Ovary (tissue), 9 donors: ENCODE results near the gene PBLD. TPM values are rescaled to one million over a fixed set of nuclear protein-coding genes. Genes with fewer than 3 reads are reported as not detected.

Experiments used
- DNase-seq, 5 donors: peaks; one replicate each; pipeline ENCODE4 v3.0.0-alpha.2; 2019 to 2020
- H3K27ac ChIP-seq, 2 donors: fragments of 200-600 bp; one replicate each; pipeline versions ENCODE4 v1.5.1 to v1.8.0; 2019 to 2022
- H3K27me3 ChIP-seq: fragments of 200-600 bp; one replicate; pipeline ENCODE4 v1.8.0; 2022
- H3K36me3 ChIP-seq: fragments of 200-600 bp; sonication (generic); one replicate; pipeline ENCODE4 v1.5.1; 2019
- H3K4me1 ChIP-seq: one replicate; pipeline ENCODE4 v1.8.1; 2013; ENCODE audit warnings: mild to moderate bottlenecking, moderate library complexity; ENCODE audit not compliant: insufficient read depth
- H3K4me3 ChIP-seq: fragments of 200-600 bp; sonication (generic); one replicate; pipeline ENCODE4 v1.5.1; 2017
- H3K9me3 ChIP-seq, 2 donors: fragments of 200-600 bp in 1 of 2; sonication (generic) in 1 of 2; one replicate each; pipeline versions ENCODE4 v1.5.1 to v1.8.1; 2013 to 2019; ENCODE audit warnings: mild to moderate bottlenecking in 1 of 2, moderate library complexity in 1 of 2
- EP300 ChIP-seq: sonication (generic); formaldehyde crosslinking; IDR thresholded peaks from one replicate; pipeline ENCODE4 v1.6.1; 2017; ENCODE audit warnings: antibody characterized with exemption
- POLR2A ChIP-seq: fragments of 450-650 bp; IDR thresholded peaks from one replicate; pipeline ENCODE4 v1.6.1; 2017; ENCODE audit warnings: antibody characterized with exemption, mild to moderate bottlenecking, moderate library complexity
- WGBS, 3 donors: extraction: QIAGEN DNeasy Blood & Tissue Kit in 1 of 3; methylation state at CpG; one replicate each; pipeline versions ENCODE4 v1.1.5 to v1.1.7; 2013 to 2017; 5-methylcytosine and 5-hydroxymethylcytosine counted together
- intact Hi-C, 4 donors: fragments of 100-400 bp; cut with DNase I; formaldehyde crosslinking; loops; one replicate each; pipeline versions ENCODE4 v1.11.0 to v1.15.1; 2022 to 2023
- polyA plus RNA-seq, 2 donors: library from polyadenylated mRNA; stranded (reverse); fragments of 200-250 nt in 1 of 2; fragments of 350-450 nt in 1 of 2; fragmentation: Illumina TruSeq in 1 of 2; extraction: RNeasy Lipid Tissue Mini Kit (QIAGEN cat#74804) in 1 of 2; gene quantifications; one replicate each; pipeline ENCODE4 v1.2.3, GENCODE V29; 2013 to 2014
- total RNA-seq, 7 donors: library from RNA; depleted of rRNA in 2 of 7; stranded (reverse); fragments of >200 nt in 2 of 7; fragmentation: NEBNext Ultra II Directional in 3 of 7; extraction: Animal tissue kit (Norgen Biotek cat#: 25700) in 3 of 7; gene quantifications; one replicate each; pipeline versions ENCODE4 v1.1.0 to v1.2.4, GENCODE V29; 2016 to 2023
- TF ChIP-seq, protein P1 (sequence below), 3 donors: fragments of 450-650 bp in 2 of 3; fragments of 200-600 bp in 1 of 3; IDR thresholded peaks; one replicate each; pipeline versions ENCODE4 v1.5.1 to v1.8.0; 2016 to 2022; ENCODE audit warnings: antibody characterized with exemption in 3 of 3, mild to moderate bottlenecking in 1 of 3
- donor health status: DM: no; HTN: no; CAD: no; lungs with moderate emphysema.
- donor health status: DM: no; HTN: no; CAD: no.
- donor health status: Bipolar disorder and iron deficiency.
- donor health status: DM: yes; HTN: yes; CAD: no.
- donor health status: DM: no; HTN: no; CAD: no.
- donor health status: DM: yes; HTN: yes; CAD: no.

PBLD gene
- total and polyA plus RNA-seq, 9 donors = 2.5 to 7.8 (median 3.0) TPM

DNA sequence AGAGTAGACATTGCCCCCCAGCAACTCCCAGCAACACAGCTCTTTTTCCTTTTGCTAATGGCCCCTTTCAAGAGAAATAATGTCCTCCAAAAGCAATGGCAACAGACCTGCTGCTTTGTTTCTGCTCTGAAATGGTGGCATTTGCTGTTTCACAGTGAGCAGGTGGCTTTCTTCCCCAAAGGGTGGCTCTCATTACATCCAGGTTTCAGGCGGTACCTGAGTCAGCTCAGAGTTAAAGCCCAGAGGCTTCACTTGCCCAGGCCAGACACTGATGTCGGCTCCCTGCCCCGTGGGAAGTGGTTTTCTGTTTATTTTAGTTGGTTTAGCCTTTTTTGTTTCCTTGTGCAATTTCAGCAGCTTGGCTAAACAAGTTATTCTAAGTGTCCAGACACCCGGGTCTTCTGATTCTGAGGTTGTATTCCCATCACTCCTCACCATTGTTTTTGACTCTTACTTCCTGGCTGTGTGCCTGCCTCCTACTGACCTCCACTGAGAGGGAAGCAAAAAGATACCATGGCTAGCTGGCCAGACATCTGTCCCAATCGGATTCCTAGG is 93.1 kb downstream of the PBLD start:
- Histone ChIP-seq H3K9me3 (no peaks in the 10 kb centered on the region), H3K27me3 (no peaks in the 10 kb centered on the region), H3K4me1 (no peaks in the 10 kb centered on the region), H3K36me3 (no peaks in the 10 kb centered on the region), H3K4me3 (no peak overlapping the region), H3K27ac (no peak overlapping the region)
- no peak for DNase-seq
- TF ChIP-seq EP300 = no peak
- TF ChIP-seq, protein P1, sequence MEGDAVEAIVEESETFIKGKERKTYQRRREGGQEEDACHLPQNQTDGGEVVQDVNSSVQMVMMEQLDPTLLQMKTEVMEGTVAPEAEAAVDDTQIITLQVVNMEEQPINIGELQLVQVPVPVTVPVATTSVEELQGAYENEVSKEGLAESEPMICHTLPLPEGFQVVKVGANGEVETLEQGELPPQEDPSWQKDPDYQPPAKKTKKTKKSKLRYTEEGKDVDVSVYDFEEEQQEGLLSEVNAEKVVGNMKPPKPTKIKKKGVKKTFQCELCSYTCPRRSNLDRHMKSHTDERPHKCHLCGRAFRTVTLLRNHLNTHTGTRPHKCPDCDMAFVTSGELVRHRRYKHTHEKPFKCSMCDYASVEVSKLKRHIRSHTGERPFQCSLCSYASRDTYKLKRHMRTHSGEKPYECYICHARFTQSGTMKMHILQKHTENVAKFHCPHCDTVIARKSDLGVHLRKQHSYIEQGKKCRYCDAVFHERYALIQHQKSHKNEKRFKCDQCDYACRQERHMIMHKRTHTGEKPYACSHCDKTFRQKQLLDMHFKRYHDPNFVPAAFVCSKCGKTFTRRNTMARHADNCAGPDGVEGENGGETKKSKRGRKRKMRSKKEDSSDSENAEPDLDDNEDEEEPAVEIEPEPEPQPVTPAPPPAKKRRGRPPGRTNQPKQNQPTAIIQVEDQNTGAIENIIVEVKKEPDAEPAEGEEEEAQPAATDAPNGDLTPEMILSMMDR (IDR thresholded peaks at IDR 0.05) = no peak
- TF ChIP-seq POLR2A = no peak
- WGBS, 3 donors = 47 to 64% (median 51%) methylated on average over 5 of the region's 5 CpGs
- intact Hi-C loops = no loop called here

- WGBS, 3 donors = 90 to 93% (median 91%) methylated on average over 5 of the region's 5 CpGs
- H3K9me3 ChIP-seq = no peaks in the 10 kb centered on the region
- H3K4me3 ChIP-seq = no peak overlapping the region
- TF ChIP-seq, protein P1 (IDR thresholded peaks at IDR 0.05) = no peak
- TF ChIP-seq POLR2A (no peak), EP300 (no peak)
- H3K4me1 ChIP-seq = no peaks in the 10 kb centered on the region
- intact Hi-C loops = no loop called here
- no peak for DNase-seq
- H3K27ac ChIP-seq = no peak overlapping the region
- no peaks in the 10 kb centered on the region for H3K27me3 ChIP-seq
- H3K36me3 ChIP-seq = no peaks in the 10 kb centered on the region
Observed at GRCh38 chr10:68239069-68239468, 93.7 kb downstream of the PBLD start.

DNA sequence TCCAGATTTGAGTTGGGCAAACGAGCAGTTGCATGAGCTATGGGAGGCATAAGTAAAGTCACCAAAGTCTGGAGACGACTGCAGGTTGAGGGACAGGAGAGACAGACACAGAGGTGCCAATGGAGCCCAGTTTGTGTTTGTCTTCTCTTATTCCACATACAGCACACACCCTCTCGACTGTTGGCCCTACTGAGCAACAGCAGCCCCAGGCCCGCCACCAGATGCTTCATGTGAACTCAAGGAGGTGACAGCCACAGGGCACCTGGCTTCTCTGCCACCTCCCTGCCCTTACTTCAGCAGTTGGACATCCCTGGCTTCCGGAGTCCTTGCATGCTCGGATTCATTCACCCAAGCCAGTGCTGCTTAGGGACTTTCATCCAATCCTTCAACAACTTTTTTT is 94.4 kb downstream of the PBLD start:
- Histone ChIP-seq H3K9me3 (no peaks in the 10 kb centered on the region), H3K4me3 (no peak overlapping the region), H3K27ac (no peak overlapping the region), H3K4me1 (no peaks in the 10 kb centered on the region), H3K36me3 (no peaks in the 10 kb centered on the region), H3K27me3 (no peaks in the 10 kb centered on the region)
- TF ChIP-seq EP300 (no peak), POLR2A (no peak)
- TF ChIP-seq, protein P1 (IDR thresholded peaks at IDR 0.05) = no peak
- 89 to 93% (median 93%) methylated on average over 6 of the region's 6 CpGs for WGBS, 3 donors
- intact Hi-C loops = no loop called here
- no peak for DNase-seq

GRCh38 chr10:68237173-68237572 is 95.6 kb downstream of the PBLD start:
- no peak for TF ChIP-seq POLR2A
- TF ChIP-seq EP300 = no peak
- TF ChIP-seq, protein P1 (IDR thresholded peaks at IDR 0.05) = no peak
- H3K27me3 ChIP-seq = no peaks in the 10 kb centered on the region
- intact Hi-C loops = no loop called here
- H3K27ac ChIP-seq = no peak overlapping the region
- DNase-seq = no peak
- no peak overlapping the region for H3K4me3 ChIP-seq
- 89 to 92% (median 92%) methylated on average over 3 of the region's 3 CpGs for WGBS, 3 donors
- no peaks in the 10 kb centered on the region for H3K36me3 ChIP-seq
- no peaks in the 10 kb centered on the region for H3K4me1 ChIP-seq
- H3K9me3 ChIP-seq = no peaks in the 10 kb centered on the region
